HG02885 (cell line): ENCODE results near the gene KATNAL1.
"Not testable (repeated sequence)": the region's sequence is repeated elsewhere in the genome, so short reads cannot be mapped to it uniquely, and the experiment has no call there.

Experiments used
- ATAC-seq: cut with Tn5 transposase; IDR thresholded peaks from one replicate; pipeline ENCODE4 v1.9.1; 2021; ENCODE audit warnings: mild to moderate bottlenecking; ENCODE audit not compliant: unreplicated experiment, poor library complexity

The KATNAL1 gene

DNA sequence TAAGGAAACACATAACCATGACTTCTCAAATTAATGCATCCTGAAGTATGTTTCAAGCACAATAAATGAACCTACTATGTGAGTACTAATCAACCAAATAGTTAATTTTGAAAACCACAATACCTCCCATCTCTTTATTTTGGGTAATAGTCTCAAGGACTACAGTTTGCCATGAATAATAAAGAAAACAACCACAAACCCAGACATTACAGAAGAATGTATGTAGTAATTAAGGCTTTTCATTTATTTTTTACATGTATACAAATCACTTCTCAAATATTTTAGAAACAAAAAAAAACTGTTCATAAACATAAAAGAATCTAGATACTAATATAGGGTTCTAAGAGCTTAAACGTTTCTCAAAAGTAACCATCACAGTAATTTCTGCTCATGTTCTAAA lies 6.8 kb downstream of the KATNAL1 start:
- no peak for ATAC-seq

GRCh38 chr13:30299786-30300185 lies 7.6 kb downstream of the KATNAL1 start:
- ATAC-seq = no peak

DNA sequence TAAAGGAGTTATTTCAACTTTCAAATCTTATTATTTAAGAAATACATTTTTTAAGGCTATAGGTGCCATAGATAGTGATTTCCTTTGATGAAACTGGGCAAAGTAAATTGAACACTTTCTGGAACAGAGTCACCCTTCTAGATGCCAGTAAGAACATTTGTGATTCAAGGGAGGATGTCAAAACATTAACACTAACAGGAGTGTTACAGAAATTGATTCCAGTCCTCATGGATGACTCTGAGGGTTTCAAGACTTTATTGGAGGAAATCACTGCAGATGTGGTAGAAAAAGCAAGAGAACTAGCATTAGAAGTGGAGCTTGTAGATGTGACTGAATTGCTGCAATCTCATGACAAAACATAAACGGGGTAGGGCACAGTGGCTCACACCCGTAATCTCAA lies 12.2 kb downstream of the KATNAL1 start:
- ATAC-seq = no peak

GRCh38 chr13:30294004-30294403 lies 13.3 kb downstream of the KATNAL1 start:
- no peak for ATAC-seq

DNA sequence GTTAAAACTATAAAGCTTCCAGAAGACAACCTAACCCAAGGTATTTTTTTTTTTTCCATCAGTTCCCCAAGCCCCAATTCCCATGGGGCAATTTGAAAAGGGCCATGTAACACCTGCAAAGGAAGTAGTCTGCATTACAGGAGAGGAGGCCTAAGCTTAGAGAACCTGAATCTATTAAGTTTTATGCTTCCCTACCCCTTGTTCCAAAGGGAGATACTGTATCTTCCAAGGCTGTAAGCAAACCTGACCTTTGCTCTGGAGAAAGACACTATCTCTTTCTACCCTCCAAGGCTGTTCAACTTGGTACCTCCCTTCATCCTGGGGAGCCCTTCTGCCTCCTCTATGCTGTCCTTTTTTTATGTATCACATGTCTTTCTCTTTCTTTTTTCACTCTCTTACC lies 15.0 kb downstream of the KATNAL1 start:
- no peak for ATAC-seq

GRCh38 chr13:30290812-30291436 lies 16.4 kb downstream of the KATNAL1 start:
- ATAC-seq = no peak

DNA sequence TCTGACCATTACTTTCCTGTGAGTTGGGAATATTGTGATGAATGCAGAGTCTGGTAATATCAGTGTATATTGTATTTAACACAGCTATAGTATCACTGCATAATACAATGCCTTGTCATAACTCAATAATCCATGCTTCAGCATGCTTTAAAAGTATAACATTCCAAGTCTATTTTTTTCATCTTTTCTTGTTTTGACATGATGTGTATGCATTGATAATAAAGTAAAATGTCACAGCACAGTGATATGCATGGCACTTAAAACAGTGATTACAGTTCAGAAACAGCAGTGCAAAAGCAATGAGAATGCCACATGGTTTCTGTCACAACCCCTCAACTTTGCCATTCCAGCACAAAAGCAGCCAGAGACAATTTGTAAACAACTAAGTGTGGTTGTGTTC lies 17.8 kb downstream of the KATNAL1 start:
- no peak for ATAC-seq

- not testable (repeated sequence) for ATAC-seq
Measured at GRCh38 chr13:30286059-30286458, 21.3 kb downstream of the KATNAL1 start.

DNA sequence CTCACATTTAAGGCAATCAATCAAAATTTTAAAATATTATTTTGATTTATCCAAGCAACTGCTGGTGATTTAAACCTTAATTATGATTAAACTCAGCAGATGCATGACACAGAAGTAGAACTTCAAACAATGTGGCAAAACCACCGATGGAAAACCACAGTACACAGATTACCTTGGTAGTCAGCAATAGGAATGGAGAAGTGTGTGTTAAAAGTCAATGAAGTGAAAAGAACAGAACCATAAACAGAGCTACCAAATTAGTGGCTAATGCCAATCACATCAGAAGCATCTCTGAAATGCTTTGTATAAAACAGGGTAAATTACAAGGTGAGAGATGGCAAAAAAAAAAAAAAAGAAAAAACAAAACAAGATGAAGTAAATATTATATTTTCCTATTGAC lies 31.2 kb downstream of the KATNAL1 start:
- peak; percentile 54 for ATAC-seq

GRCh38 chr13:30274083-30274482 lies 33.3 kb downstream of the KATNAL1 start:
- ATAC-seq = no peak

DNA sequence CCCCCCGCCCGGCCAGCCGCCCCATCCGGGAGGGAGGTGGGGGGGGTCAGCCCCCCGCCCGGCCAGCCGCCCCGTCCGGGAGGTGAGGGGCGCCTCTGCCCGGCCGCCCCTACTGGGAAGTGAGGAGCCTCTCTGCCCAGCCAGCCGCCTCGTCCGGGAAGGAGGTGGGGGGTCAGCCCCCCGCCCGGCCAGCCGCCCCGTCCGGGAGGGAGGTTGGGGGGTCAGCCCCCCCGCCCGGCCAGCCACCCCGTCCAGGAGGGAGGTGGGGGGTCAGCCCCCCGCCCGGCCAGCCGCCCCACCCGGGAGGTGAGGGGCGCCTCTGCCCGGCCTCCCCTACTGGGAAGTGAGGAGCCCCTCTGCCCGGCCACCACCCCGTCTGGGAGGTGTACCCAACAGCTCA lies 37.3 kb downstream of the KATNAL1 start:
- not testable (repeated sequence) for ATAC-seq

GRCh38 chr13:30268673-30269072 lies 38.7 kb downstream of the KATNAL1 start:
- ATAC-seq = no peak

DNA sequence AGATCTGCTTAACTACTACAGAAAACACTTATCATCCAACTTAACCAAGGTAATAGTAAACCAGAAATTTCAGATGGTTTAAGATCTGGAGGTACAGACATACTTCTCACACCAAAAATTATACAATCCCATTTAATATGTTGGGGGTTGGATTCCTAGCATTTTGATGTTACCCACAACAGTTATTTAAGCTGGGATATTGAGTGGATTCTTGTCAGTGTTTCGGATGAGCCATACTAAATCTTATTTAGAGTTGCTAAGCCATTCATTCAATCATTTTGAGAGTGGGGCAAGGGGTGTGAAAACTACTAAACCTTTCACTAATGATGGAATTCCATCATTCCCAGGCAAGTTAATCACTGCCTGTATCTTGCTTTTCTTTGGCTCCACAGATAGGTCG lies 40.6 kb downstream of the KATNAL1 start:
- ATAC-seq = no peak

DNA sequence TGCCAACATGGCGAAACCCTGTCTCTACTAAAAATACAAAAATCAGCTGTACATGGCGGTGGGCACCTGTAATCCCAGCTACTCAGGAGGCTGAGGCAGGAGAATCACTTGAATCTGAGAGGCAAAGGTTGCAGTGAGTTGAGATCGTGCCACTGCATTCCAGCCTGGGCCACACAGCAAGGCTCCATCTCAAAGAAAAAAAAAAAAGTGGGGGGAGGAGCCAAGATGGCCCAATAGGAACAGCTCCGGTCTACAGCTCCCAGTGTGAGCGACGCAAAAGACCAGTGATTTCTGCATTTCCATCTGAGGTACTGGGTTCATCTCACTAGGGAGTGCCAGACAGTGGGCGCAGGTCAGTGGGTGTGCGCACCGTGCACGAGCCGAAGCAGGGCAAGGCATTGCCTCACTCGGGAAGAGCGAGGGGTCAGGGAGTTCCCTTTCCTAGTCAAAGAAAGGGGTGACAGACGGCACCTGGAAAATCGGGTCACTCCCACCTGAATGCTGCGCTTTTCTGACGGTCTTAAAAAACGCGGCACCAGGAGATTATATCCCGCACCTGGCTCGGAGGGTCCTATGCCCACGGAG lies 48.1 kb downstream of the KATNAL1 start:
- ATAC-seq = not testable (repeated sequence)

GRCh38 chr13:30257468-30258099 lies 49.8 kb downstream of the KATNAL1 start:
- ATAC-seq = peak; percentile 69

GRCh38 chr13:30256713-30257467 lies 50.5 kb downstream of the KATNAL1 start:
- no peak for ATAC-seq

GRCh38 chr13:30255696-30256095 lies 51.7 kb downstream of the KATNAL1 start:
- ATAC-seq = no peak

DNA sequence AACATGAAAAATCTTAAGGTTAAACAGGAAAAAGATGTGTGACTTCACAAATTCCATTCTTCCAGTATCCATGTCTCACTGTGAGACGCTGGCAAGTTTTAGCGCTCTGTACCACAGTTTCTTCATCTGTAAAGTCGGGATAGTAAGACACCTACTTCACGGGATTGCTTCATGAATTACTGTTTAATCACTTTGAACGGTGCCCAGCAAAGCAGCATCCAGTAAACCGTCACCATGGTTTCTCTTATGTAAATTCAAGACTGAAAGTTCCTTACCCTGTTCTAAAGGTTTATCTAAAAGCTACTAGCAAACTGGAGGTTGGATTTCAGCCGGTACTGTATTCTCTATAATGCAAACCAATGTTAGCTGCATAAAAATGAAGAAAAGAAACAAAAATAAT lies 53.5 kb downstream of the KATNAL1 start:
- ATAC-seq = no peak

GRCh38 chr13:30247406-30247805 lies 59.9 kb downstream of the KATNAL1 start:
- no peak for ATAC-seq

DNA sequence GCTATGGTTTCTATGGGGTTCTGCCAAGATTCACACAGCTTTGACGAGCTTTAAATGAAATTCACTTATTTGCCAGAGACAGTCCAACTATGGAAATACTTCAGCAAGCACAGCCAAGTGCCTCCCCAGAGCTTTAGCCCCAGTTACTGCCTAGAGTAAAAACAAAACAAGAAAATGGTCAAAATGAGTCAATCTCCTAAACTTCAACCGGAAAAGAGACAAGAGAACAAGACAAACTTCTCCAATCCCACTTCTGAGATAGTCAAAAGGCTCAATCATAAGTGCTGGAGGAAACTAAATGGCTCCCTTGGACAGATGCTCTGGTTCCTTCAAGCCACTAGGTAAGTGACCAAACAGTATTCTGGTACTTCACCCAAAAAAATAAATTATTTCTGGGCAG lies 65.8 kb downstream of the KATNAL1 start:
- no peak for ATAC-seq

DNA sequence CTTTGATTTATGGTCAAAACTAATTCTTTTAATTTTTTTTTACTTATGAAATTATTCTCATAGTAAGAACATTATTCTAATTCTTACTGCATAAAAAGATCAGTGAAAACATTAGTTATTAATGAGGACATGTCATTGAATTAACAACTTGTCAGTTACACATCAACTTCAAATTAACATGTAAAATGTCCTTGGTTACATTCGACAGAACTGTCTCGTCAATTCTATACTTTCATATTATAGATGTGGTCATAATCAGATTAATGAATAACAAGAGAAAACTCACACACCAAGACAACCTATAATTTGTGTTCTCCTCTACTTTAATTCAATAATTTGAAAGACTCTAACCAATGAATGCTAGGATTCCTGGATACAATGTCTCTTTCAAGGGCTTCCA lies 66.7 kb downstream of the KATNAL1 start:
- no peak for ATAC-seq
